NCI-H446 treated with DMSO at 0.1 percent for 48 hours (cell line): ENCODE data around the gene DNAH8.
A peak's percentile ranks its signal among the peaks of the same experiment; 100 is the strongest.
"Not testable (repeated sequence)": the region's sequence is repeated elsewhere in the genome, so short reads cannot be mapped to it uniquely, and the experiment has no call there.

Experiments used
- DNase-seq: peaks from one replicate; lab custom pipeline; 2025; lab: John Stamatoyannopoulos, UW

The DNAH8 gene

GRCh38 chr6:38715016-38715689 lies at the start of gene DNAH8:
Gene DNAH8, plus strand, starts transcription at chr6:38715311. Its CDS starts 7,499 bp downstream, at chr6:38722810.
- no peak for DNase-seq

GRCh38 chr6:38671885-38672467 lies 43.1 kb upstream of the DNAH8 start:
- peak; percentile 13 for DNase-seq

GRCh38 chr6:38673397-38674165 lies 41.5 kb upstream of the DNAH8 start:
- DNase-seq: no peak

GRCh38 chr6:38676236-38676973 lies 38.7 kb upstream of the DNAH8 start:
- no peak for DNase-seq

GRCh38 chr6:38676974-38677544 lies 38.1 kb upstream of the DNAH8 start:
- DNase-seq: no peak

GRCh38 chr6:38678178-38678760 lies 36.8 kb upstream of the DNAH8 start:
- DNase-seq: no peak

- DNase-seq: no peak
Observed at GRCh38 chr6:38679668-38680067, 35.4 kb upstream of the DNAH8 start.

GRCh38 chr6:38681850-38682249 lies 33.3 kb upstream of the DNAH8 start:
- DNase-seq: no peak

GRCh38 chr6:38684237-38684636 lies 30.9 kb upstream of the DNAH8 start:
- no peak for DNase-seq

GRCh38 chr6:38684904-38685303 lies 30.2 kb upstream of the DNAH8 start:
- no peak for DNase-seq

GRCh38 chr6:38686270-38687042 lies 28.7 kb upstream of the DNAH8 start:
- DNase-seq: no peak

GRCh38 chr6:38687043-38687353 lies 28.1 kb upstream of the DNAH8 start:
- DNase-seq: no peak

GRCh38 chr6:38687549-38687948 lies 27.6 kb upstream of the DNAH8 start:
- DNase-seq: no peak

- DNase-seq: no peak
Observed at GRCh38 chr6:38688579-38689087, 26.5 kb upstream of the DNAH8 start.

GRCh38 chr6:38695227-38695900 lies 19.7 kb upstream of the DNAH8 start:
- DNase-seq: no peak

- no peak for DNase-seq
Observed at GRCh38 chr6:38695933-38696332, 19.2 kb upstream of the DNAH8 start.

- no peak for DNase-seq
Observed at GRCh38 chr6:38696345-38696744, 18.8 kb upstream of the DNAH8 start.

GRCh38 chr6:38697846-38698245 lies 17.3 kb upstream of the DNAH8 start:
- no peak for DNase-seq

GRCh38 chr6:38699702-38700101 lies 15.4 kb upstream of the DNAH8 start:
- not testable (repeated sequence) for DNase-seq

GRCh38 chr6:38701551-38701950 lies 13.6 kb upstream of the DNAH8 start:
- DNase-seq: no peak
